ENCODE data around the gene GNA15.
"Not testable (repeated sequence)": the region's sequence is repeated elsewhere in the genome, so short reads cannot be mapped to it uniquely, and the experiment has no call there.

The GNA15 gene

GRCh38 chr19:3162418-3163229 lies 26.8 kb downstream of the GNA15 start:
- FAIRE-seq: no peak
- DNase-seq (ENCODE audit: extremely low spot score, insufficient read length, low read depth): no peak

GRCh38 chr19:3163230-3163886 lies 27.5 kb downstream of the GNA15 start:
- peak; percentile 81 for FAIRE-seq

GRCh38 chr19:3163943-3164342 lies 28.1 kb downstream of the GNA15 start:
- FAIRE-seq: no peak

More at GRCh38 chr19:3163230-3163886, 27.5 kb downstream of the GNA15 start:
- DNase-seq (ENCODE audit: extremely low spot score, insufficient read length, low read depth): peak; percentile 73

GRCh38 chr19:3167533-3168272 lies 31.9 kb downstream of the GNA15 start:
- FAIRE-seq: no peak
- DNase-seq (ENCODE audit: extremely low spot score, insufficient read length, low read depth): no peak

More at GRCh38 chr19:3163943-3164342, 28.1 kb downstream of the GNA15 start:
- no peak for DNase-seq (ENCODE audit: extremely low spot score, insufficient read length, low read depth)

- no peak for DNase-seq (ENCODE audit: extremely low spot score, insufficient read length, low read depth)
- FAIRE-seq: no peak
Observed at GRCh38 chr19:3171894-3172672, 36.2 kb downstream of the GNA15 start.

- not testable (repeated sequence) for DNase-seq (ENCODE audit: extremely low spot score, insufficient read length, low read depth); FAIRE-seq
Observed at GRCh38 chr19:3172673-3173000, 36.8 kb downstream of the GNA15 start.

GRCh38 chr19:3175781-3176714 lies 40.2 kb downstream of the GNA15 start:
- DNase-seq (ENCODE audit: extremely low spot score, insufficient read length, low read depth): no peak
- FAIRE-seq: peak; percentile 87

GRCh38 chr19:3176715-3177501 lies 41.1 kb downstream of the GNA15 start:
- DNase-seq (ENCODE audit: extremely low spot score, insufficient read length, low read depth) (no peak), FAIRE-seq (no peak)

- DNase-seq (ENCODE audit: extremely low spot score, insufficient read length, low read depth): no peak
- FAIRE-seq: peak; percentile 68
Observed at GRCh38 chr19:3178377-3178972, 42.6 kb downstream of the GNA15 start, which contains the start of gene S1PR4. Gene S1PR4, plus strand, starts transcription at chr19:3178769. Its CDS starts 24 bp downstream, at chr19:3178793.

GRCh38 chr19:3178973-3179738 lies 43.3 kb downstream of the GNA15 start:
- DNase-seq (ENCODE audit: extremely low spot score, insufficient read length, low read depth) (no peak), FAIRE-seq (peak; percentile 15)

- DNase-seq (ENCODE audit: extremely low spot score, insufficient read length, low read depth) (no peak), FAIRE-seq (no peak)
Observed at GRCh38 chr19:3179739-3180293, 44.0 kb downstream of the GNA15 start.

- no peak for FAIRE-seq
Observed at GRCh38 chr19:3183721-3184641, 48.1 kb downstream of the GNA15 start.

GRCh38 chr19:3184847-3185460 lies 49.1 kb downstream of the GNA15 start:
- no peak for FAIRE-seq
- DNase-seq (ENCODE audit: extremely low spot score, insufficient read length, low read depth): no peak

More at GRCh38 chr19:3183721-3184641, 48.1 kb downstream of the GNA15 start:
- DNase-seq (ENCODE audit: extremely low spot score, insufficient read length, low read depth): no peak

- DNase-seq (ENCODE audit: extremely low spot score, insufficient read length, low read depth) (peak; percentile 73), FAIRE-seq (peak; percentile 98)
Observed at GRCh38 chr19:3185461-3186159, 49.8 kb downstream of the GNA15 start, which contains the start of gene NCLN. Gene NCLN, plus strand, starts transcription at chr19:3185930. Its CDS starts 101 bp downstream, at chr19:3186031.

All from GM18507 (cell line).